Measurements from ENCODE around the gene CADM1.

The CADM1 gene

GRCh38 chr11:115493488-115493887 is 10.7 kb downstream of the CADM1 start:
- DNase-seq (ENCODE audit: low spot score): no peak
- TF ChIP-seq CTCF (IDR thresholded peaks at IDR 0.05; ENCODE audit: extremely low read depth, missing control alignments): no peak

- DNase-seq (ENCODE audit: low spot score): no peak
- TF ChIP-seq CTCF (IDR thresholded peaks at IDR 0.05; ENCODE audit: extremely low read depth, missing control alignments): no peak
Measured at GRCh38 chr11:115489466-115489865, 14.7 kb downstream of the CADM1 start.

- no peak for DNase-seq (ENCODE audit: low spot score)
- no peak for TF ChIP-seq CTCF (IDR thresholded peaks at IDR 0.05; ENCODE audit: extremely low read depth, missing control alignments)
Measured at GRCh38 chr11:115488945-115489344, 15.3 kb downstream of the CADM1 start.

- no peak for TF ChIP-seq CTCF (IDR thresholded peaks at IDR 0.05; ENCODE audit: extremely low read depth, missing control alignments)
- DNase-seq (ENCODE audit: low spot score): no peak
Measured at GRCh38 chr11:115481528-115481927, 22.7 kb downstream of the CADM1 start.

GRCh38 chr11:115480611-115481010 is 23.6 kb downstream of the CADM1 start:
- no peak for DNase-seq (ENCODE audit: low spot score)
- no peak for TF ChIP-seq CTCF (IDR thresholded peaks at IDR 0.05; ENCODE audit: extremely low read depth, missing control alignments)

GRCh38 chr11:115477410-115477809 is 26.8 kb downstream of the CADM1 start:
- TF ChIP-seq CTCF (IDR thresholded peaks at IDR 0.05; ENCODE audit: extremely low read depth, missing control alignments): no peak
- DNase-seq (ENCODE audit: low spot score): no peak

GRCh38 chr11:115476463-115477286 is 27.5 kb downstream of the CADM1 start:
- DNase-seq (ENCODE audit: low spot score): no peak
- no peak for TF ChIP-seq CTCF (IDR thresholded peaks at IDR 0.05; ENCODE audit: extremely low read depth, missing control alignments)

Measured in GM20000 (cell line).